Esophagus muscularis mucosa (tissue), 4 donors: ENCODE data around the gene MRGPRF. TPM values are rescaled to one million over a fixed set of nuclear protein-coding genes. Genes with fewer than 3 reads are reported as not detected.

Experiments used
- DNase-seq: peaks from one replicate; pipeline ENCODE4 v3.0.0-alpha.2; 2017; ENCODE audit errors: extremely low spot score
- H3K27ac ChIP-seq, 4 donors: fragments of 200-600 bp; sonication (generic); replicated peaks in 1 of 4; 1 replicate in 3 of 4; 2 replicates in 1 of 4; pipeline ENCODE4 v1.5.1; 2016 to 2019; ENCODE audit warnings: mild to moderate bottlenecking in 1 of 4
- H3K27me3 ChIP-seq, 4 donors: fragments of 200-600 bp; sonication (generic); one replicate each; pipeline versions ENCODE4 v1.5.1 to v1.6.0; 2016 to 2019
- H3K36me3 ChIP-seq, 4 donors: fragments of 200-600 bp; sonication (generic); one replicate each; pipeline ENCODE4 v1.5.1; 2016 to 2019
- H3K4me1 ChIP-seq, 4 donors: fragments of 200-600 bp; sonication (generic); one replicate each; pipeline ENCODE4 v1.5.1; 2016 to 2019
- H3K4me3 ChIP-seq, 4 donors: fragments of 200-600 bp; sonication (generic); 1 replicate in 2 of 4; 2 replicates in 2 of 4; pipeline ENCODE4 v1.5.1; 2016 to 2019; ENCODE audit warnings: mild to moderate bottlenecking in 4 of 4, moderate library complexity in 1 of 4
- H3K9me3 ChIP-seq, 4 donors: fragments of 200-600 bp; sonication (generic); 1 replicate in 3 of 4; 2 replicates in 1 of 4; pipeline ENCODE4 v1.5.1; 2016 to 2019
- EP300 ChIP-seq: sonication (generic); formaldehyde crosslinking; IDR thresholded peaks from one replicate; pipeline ENCODE4 v1.6.1; 2017; ENCODE audit warnings: antibody characterized with exemption
- POLR2A ChIP-seq: fragments of 450-650 bp; IDR thresholded peaks from one replicate; pipeline ENCODE4 v1.6.1; 2017; ENCODE audit warnings: antibody characterized with exemption, moderate library complexity, mild to moderate bottlenecking, low read depth
- POLR2AphosphoS5 ChIP-seq, 2 donors: sonication (generic); formaldehyde crosslinking; IDR thresholded peaks; one replicate each; pipeline ENCODE4 v1.6.1; 2017; ENCODE audit warnings: antibody characterized with exemption in 2 of 2
- WGBS: methylation state at CpG from one replicate; pipeline ENCODE4 v1.1.5; 2018; 5-methylcytosine and 5-hydroxymethylcytosine counted together
- intact Hi-C: fragments of 100-400 bp; cut with DNase I; formaldehyde crosslinking; loops from one replicate; pipeline ENCODE4 v1.15.1; 2023
- total RNA-seq, 4 donors: library from RNA; depleted of rRNA; stranded (reverse); fragments of >200 nt; gene quantifications; one replicate each; pipeline versions ENCODE4 v1.1.0 to v1.2.1, GENCODE V29; 2016
- TF ChIP-seq, protein P1 (sequence below), 3 experiments: fragments of 200-600 bp in 2 of 3; fragments of 450-650 bp in 1 of 3; sonication (generic) in 2 of 3; IDR thresholded peaks; one replicate each; pipeline ENCODE4 v1.5.1; 2017 to 2019; ENCODE audit warnings: antibody characterized with exemption in 3 of 3, mild to moderate bottlenecking in 2 of 3, moderate library complexity in 1 of 3

The MRGPRF gene
- total RNA-seq, 4 donors from 2014 or later = 77.9 to 206 (median 126) TPM

DNA sequence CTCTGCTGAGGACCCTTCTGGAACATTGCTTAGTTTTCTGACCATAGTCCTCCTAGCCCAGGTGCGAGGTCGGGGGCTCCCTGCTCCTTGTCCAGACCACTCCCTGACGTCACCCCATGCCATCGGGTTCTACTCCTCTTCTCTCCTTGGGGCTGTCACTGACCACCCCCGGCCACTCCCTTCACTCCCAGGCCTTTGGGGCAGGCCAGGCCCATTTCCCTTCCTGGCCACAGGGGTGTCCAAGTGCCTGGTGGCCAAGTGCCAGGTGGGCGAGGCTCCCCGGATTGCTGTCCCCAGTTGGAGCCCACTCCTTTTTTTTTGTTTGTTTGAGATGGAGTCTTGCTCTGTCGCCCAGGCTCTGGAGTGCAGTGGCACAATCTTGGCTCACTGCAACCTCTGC, 51.8 kb downstream of the MRGPRF start:
- H3K4me3 ChIP-seq = no peak overlapping the region
- no peak overlapping the region for H3K27ac ChIP-seq
- no peaks in the 10 kb centered on the region for H3K27me3 ChIP-seq
- H3K4me1 ChIP-seq = peaks cover 0 to 12% (median 8%) of the 10 kb centered on the region in 4 donors
- intact Hi-C loops = loop anchor here (5.0 kb wide), 1 partner anchor 36 kb away; no protein-coding TSS in a partner anchor
- TF ChIP-seq, protein P1, sequence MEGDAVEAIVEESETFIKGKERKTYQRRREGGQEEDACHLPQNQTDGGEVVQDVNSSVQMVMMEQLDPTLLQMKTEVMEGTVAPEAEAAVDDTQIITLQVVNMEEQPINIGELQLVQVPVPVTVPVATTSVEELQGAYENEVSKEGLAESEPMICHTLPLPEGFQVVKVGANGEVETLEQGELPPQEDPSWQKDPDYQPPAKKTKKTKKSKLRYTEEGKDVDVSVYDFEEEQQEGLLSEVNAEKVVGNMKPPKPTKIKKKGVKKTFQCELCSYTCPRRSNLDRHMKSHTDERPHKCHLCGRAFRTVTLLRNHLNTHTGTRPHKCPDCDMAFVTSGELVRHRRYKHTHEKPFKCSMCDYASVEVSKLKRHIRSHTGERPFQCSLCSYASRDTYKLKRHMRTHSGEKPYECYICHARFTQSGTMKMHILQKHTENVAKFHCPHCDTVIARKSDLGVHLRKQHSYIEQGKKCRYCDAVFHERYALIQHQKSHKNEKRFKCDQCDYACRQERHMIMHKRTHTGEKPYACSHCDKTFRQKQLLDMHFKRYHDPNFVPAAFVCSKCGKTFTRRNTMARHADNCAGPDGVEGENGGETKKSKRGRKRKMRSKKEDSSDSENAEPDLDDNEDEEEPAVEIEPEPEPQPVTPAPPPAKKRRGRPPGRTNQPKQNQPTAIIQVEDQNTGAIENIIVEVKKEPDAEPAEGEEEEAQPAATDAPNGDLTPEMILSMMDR (IDR thresholded peaks at IDR 0.05) = no peak
- no peak for TF ChIP-seq POLR2A
- TF ChIP-seq EP300 = no peak
- WGBS = 87% methylated on average over 7 of the region's 8 CpGs
- H3K9me3 ChIP-seq = no peaks in the 10 kb centered on the region
- no peak for DNase-seq
- H3K36me3 ChIP-seq = no peaks in the 10 kb centered on the region

DNA sequence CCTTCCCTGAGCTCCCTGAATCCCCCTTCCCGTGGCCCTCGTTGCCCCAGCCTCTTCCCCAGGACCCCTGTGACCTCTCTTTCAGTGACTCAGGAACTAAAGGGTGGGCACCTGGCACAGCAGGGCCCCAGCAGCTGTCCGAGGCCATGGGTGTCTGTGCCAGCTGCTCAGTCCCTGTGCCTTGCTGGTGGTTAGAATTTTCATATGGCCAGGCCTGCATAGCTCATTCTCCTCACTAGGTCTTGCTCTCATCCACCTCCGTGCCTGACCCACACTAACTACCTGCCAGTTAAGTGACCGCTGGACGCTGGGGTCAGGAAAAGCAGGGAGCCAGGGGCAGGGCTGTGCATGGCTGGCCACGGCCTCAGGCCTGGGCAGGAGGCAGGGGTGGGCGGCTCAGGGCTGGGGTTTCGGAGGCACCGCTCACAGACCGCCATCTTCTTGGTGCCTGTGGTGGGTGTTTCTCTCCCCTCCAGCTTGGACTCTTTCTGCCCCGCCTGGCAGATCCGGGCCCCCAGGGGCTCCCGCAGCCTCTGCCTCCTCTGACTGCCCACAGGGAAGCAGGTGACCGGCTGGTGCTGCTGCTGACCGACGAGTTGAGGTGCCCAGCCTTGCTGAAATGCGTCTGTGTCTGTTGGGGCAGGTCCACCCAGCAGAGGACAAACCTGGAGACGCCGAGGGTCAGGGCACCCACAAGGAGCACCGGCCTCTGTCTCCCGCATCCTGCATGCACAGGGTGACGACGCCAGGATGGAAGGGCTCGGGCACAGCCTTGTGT, 52.6 kb downstream of the MRGPRF start:
- intact Hi-C loops = loop anchor here (5.0 kb wide), 1 partner anchor 37 kb away; no protein-coding TSS in a partner anchor
- H3K4me1 ChIP-seq = peaks cover 0 to 19% (median 16%) of the 10 kb centered on the region in 4 donors
- H3K27ac ChIP-seq = no peak overlapping the region
- no peak for DNase-seq
- TF ChIP-seq EP300 (no peak), POLR2AphosphoS5 (IDR thresholded peaks at IDR 0.05) (no peak), POLR2A (no peak)
- TF ChIP-seq, protein P1 (IDR thresholded peaks at IDR 0.05) = no peak
- H3K9me3 ChIP-seq = no peaks in the 10 kb centered on the region
- no peak overlapping the region for H3K4me3 ChIP-seq
- 84% methylated on average over 22 of the region's 25 CpGs for WGBS
- H3K27me3 ChIP-seq = no peaks in the 10 kb centered on the region
- no peaks in the 10 kb centered on the region for H3K36me3 ChIP-seq

DNA sequence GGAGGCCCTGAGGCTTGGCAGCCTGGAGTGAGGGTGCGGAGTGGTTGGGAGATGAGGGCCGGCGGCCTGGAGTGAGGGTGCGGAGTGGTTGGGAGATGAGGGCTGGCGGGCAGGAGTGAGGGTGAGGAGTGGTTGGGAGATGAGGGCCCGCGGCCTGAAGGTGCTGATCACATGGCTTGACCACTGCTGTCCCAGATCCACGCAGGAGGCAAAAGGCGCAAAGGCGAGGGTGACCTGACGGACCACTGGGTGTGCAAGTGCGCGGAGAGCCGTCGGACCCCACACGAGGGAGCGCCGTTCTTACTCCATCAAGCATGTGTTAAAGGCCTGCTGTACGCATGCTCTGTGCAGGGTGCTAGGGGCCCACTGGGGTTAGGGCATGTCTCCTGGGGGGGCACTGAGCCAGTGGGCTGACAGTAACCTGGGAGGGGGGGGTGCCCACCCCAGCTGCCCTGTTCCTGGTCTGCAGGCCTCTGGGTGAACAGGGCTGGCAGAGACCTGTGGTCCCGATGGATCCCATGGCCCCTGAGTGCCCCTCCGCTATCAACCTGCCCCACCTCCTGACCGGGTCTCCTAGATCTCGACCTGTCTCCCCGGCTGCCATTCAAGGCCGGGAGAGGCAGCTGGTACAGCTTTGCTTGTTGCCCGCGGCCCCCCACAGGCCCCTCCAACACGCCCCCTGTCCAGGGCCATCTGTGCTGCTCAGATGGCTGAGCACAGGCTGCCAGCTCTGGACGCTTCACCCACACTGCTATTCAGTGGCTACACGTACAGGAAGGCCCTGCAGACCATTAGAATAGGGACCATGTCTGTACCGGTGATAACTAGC, 53.4 kb downstream of the MRGPRF start:
- no peak overlapping the region for H3K4me3 ChIP-seq
- no peak for TF ChIP-seq POLR2A
- no peak for TF ChIP-seq POLR2AphosphoS5 (IDR thresholded peaks at IDR 0.05)
- WGBS = 90% methylated on average over 30 of the region's 31 CpGs
- H3K36me3 ChIP-seq = no peaks in the 10 kb centered on the region
- no peak for DNase-seq
- no peaks in the 10 kb centered on the region for H3K27me3 ChIP-seq
- no peak overlapping the region for H3K27ac ChIP-seq
- H3K9me3 ChIP-seq = no peaks in the 10 kb centered on the region
- H3K4me1 ChIP-seq = peaks cover 2 to 27% (median 24%) of the 10 kb centered on the region in 4 donors
- intact Hi-C loops = loop anchor here (5.0 kb wide), 1 partner anchor 38 kb away; no protein-coding TSS in a partner anchor

DNA sequence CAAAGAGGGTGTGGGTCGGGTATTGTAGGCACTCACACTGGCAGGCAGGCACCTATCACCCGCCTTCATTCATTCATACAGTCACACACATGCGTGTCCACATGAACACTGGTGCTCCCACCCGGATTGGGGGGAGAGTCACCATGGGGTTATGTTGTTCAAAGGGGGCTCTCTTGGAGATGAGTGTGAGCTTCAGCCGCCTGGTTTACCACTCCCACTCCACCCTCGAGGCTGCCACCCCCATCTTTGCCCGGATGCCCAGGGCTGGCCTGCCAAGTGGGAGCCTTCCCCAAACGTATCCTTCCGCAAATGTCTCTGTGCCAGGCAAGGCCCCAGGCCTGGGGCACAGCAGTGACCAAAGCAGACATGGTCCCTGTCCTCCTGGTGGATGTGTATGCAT, 54.8 kb downstream of the MRGPRF start:
- peaks cover 2 to 27% (median 25%) of the 10 kb centered on the region in 4 donors for H3K4me1 ChIP-seq
- intact Hi-C loops = no loop called here
- H3K36me3 ChIP-seq = no peaks in the 10 kb centered on the region
- H3K27me3 ChIP-seq = no peaks in the 10 kb centered on the region
- H3K27ac ChIP-seq = no peak overlapping the region
- no peaks in the 10 kb centered on the region for H3K9me3 ChIP-seq
- TF ChIP-seq POLR2AphosphoS5 (IDR thresholded peaks at IDR 0.05) = no peak
- H3K4me3 ChIP-seq = no peak overlapping the region
- WGBS = 87% methylated on average over 9 of the region's 9 CpGs
- no peak for DNase-seq

GRCh38 chr11:68956547-68957254, 56.3 kb downstream of the MRGPRF start:
- Histone ChIP-seq H3K36me3 (no peaks in the 10 kb centered on the region), H3K9me3 (no peaks in the 10 kb centered on the region), H3K4me3 (no peak overlapping the region), H3K4me1 (peaks cover 2 to 27% (median 25%) of the 10 kb centered on the region in 4 donors), H3K27ac (peak overlapping the region; percentile 23 to 82 (median 53)), H3K27me3 (no peaks in the 10 kb centered on the region)
- no peak for DNase-seq
- TF ChIP-seq POLR2A = no peak
- peak; percentile 23 to 24 for TF ChIP-seq POLR2AphosphoS5 (IDR thresholded peaks at IDR 0.05)
- intact Hi-C loops = no loop called here
- WGBS = 53% methylated on average over 4 of the region's 12 CpGs
